Gastrocnemius medialis (tissue), 4 donors: ENCODE results near the gene SLC2A4RG.

Source experiments
- CTCF ChIP-seq, 5 experiments: fragments of 450-650 bp in 3 of 5; fragments of 200-600 bp in 2 of 5; sonication (generic) in 2 of 5; IDR thresholded peaks in 4 of 5; conservative IDR thresholded peaks in 1 of 5; 1 replicate in 4 of 5; 2 replicates in 1 of 5; pipeline ENCODE4 v1.5.1; 2016 to 2019; ENCODE audit warnings: antibody characterized with exemption in 5 of 5, mild to moderate bottlenecking in 3 of 5, moderate library complexity in 3 of 5
- POLR2A ChIP-seq, 2 donors: fragments of 450-650 bp; IDR thresholded peaks; one replicate each; pipeline ENCODE4 v1.6.1; 2017; ENCODE audit warnings: antibody characterized with exemption in 2 of 2, mild to moderate bottlenecking in 2 of 2, moderate library complexity in 2 of 2

- no peak for TF ChIP-seq POLR2A (IDR thresholded peaks at IDR 0.05)
- no peak for TF ChIP-seq CTCF (IDR thresholded peaks at IDR 0.05 in 4 of 5, conservative IDR thresholded peaks at IDR 0.05 in 1 of 5)
Observed at GRCh38 chr20:63748070-63748933, 8.7 kb downstream of the SLC2A4RG start.
